Neural cell (in vitro differentiated cells): ENCODE data around the gene CEP72.

Source experiments
- POLR2AphosphoS5 ChIP-seq: IDR thresholded peaks from 2 replicates; pipeline ENCODE4 v1.6.1; 2012
- SMC3 ChIP-seq: fragments of 450-650 bp; conservative IDR thresholded peaks from 2 replicates; pipeline ENCODE4 v1.6.1; 2014; ENCODE audit warnings: antibody characterized with exemption, mild to moderate bottlenecking, moderate library complexity; ENCODE audit not compliant: poor library complexity
- TAF1 ChIP-seq: IDR thresholded peaks from 2 replicates; pipeline ENCODE4 v1.6.1; 2012; ENCODE audit warnings: low read depth

DNA sequence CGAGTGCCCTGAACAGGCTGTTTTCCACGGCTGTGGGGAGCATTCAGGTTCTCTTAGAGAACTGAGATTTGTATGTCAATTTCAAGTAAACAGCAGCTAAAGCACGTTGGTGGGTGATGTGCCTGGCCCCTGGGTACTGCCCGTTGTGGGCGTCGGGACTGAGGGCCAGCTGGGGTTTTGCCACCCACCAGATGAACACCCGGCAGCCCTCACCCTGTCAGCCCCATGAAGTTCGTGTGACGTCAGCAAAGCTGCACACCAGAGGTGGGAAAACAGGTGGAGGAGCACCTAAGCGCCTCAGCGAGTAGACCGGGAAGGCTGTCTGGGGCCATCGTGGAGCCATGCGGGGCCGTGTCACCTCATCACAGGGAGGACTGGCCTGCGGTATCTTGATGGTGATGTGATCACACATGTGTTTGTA lies 9.2 kb downstream of the CEP72 start:
- no peak for TF ChIP-seq TAF1
- TF ChIP-seq SMC3 = no peak
- TF ChIP-seq POLR2AphosphoS5 = no peak
